HG03064 (cell line): ENCODE data around the gene TEAD2.

Experiments
- ATAC-seq: cut with Tn5 transposase; IDR thresholded peaks from one replicate; pipeline ENCODE4 v1.9.1; 2021; ENCODE audit warnings: low read depth; ENCODE audit not compliant: unreplicated experiment

TEAD2 gene

DNA sequence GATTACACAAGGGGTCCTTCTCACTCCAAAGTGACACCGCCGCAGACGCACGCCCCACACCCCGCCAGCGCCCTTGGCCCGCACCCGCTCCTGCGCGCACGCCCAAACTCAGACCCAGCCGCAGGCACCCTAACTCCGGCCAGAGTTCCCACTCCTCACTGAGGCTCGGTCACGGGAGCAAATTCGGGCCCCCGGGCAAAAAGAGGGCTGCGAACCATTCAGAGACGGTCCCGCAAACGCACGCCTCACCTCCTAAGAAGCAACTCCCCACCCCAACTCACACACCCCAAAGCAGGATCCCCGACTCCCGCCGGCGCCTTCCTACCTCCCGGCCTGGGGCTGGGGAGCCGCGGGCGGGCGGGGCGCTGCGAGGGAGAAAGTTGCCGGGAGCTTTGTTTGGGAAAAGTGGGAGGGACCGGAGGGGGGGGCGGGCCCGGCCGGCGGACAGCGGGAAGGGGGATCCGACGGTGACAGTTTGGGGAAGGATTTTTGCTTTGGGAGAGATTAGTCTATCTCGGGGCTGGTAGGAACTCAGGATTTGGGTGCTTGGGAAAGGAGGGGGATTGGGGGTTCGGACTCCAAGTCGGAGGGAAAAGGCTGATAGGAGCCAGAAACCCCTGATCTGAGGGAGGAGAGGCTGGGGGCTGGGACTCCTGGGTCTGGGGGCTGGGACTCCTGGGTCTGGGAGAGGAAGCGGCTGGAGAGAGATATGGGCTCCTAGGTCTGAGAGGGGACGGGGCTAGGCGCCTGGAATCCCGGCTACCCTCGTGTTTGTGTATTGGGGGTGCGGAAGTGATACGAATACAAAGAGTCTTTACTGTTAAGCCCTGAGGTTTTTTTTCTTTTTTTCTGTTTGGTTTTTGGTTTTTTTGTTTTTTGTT, at the start of gene TEAD2:
Gene TEAD2 (minus strand): TSS at position 369 of the 881 bp plus-strand sequence. CDS start 2,341 bp downstream, outside the sequence.
- no peak for ATAC-seq

DNA sequence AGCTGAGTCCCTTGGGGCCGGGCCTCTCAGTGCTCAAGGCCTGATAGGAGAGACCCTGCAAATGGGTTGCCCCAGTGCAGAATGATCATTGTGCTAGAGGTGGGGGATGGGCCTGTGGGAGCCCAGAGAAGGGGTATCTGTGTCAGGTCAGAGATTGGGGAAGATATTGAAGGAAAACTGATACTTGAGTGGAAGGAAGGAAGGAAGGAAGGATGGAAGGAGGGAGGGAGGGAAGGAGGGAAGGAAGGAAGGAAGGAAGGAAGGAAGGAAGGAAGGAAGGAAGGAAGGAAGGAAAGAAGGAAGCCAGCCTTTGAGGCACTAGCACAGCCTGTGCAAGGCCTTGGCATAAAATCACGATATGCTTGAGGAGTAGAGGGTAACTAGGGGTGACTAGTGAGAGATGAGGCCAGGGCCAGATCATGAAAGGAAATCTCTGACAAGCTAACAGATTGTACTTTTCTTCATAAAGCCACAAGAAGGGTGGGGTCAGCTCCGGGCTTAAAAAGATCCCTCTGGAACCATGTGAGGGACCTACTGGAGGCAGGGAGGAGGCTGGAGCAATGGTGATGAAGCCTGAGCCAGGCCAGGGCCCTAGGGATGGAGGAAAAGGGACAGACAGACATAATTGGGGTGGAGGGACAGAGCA, 49.6 kb upstream of the TEAD2 start:
- ATAC-seq: no peak

DNA sequence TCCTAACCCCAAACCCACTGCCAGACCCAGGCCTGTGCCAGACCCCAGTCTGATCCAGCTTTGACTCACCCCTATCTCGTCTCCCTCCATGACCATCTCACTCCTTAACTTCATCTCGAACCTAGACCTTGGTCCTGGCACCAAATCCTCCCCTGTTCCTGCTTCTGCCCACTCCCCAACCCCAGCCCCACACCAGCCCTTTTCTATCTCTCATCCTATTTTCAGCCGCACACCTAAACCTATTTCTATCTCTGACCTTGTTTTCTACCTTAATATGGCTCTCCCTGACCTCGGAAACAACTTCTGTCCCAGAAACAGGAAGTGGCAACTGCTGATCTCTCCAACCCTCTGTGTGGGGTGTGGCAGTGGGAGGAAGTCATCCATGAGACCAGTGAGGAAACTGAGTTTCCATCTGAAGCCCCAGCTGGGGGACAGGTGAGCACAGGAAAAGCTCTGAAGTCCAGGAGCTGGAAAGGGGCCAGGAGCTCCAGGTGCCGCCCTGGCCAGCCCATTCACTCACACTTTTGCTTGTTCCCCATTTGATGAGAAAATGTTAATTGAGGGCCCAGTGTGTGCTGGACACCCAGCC, 47.3 kb upstream of the TEAD2 start:
- no peak for ATAC-seq

DNA sequence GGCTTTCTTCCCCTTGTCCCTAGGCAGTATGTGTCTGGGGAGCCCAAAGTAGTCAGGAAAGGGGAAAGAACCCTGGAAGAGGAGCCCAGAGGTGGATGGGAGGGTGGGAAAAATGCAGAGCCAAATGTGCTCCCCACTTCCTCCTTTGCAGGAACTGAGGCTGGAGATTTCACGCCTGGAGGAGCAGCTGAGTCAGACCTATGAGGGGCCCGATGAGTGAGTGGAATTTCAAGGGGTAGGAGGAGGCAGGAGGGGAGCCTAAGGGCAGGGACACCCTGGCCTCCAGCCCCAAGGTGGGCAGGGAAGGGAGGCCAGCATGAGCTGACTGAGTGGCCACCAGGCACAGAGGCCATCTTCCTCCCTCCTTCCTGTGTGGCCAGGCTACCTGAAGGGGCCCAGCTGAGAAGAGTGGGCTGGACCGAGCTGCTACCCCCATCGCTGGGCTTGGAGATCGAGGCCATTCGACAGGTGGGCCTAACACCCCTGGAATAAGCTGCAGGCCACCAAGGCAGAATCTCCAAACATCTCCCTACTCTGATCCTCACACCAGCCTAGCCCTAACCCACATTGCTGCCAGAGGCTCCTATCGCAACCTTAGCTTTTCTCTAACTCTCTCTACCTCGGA, 46.7 kb upstream of the TEAD2 start:
- no peak for ATAC-seq

DNA sequence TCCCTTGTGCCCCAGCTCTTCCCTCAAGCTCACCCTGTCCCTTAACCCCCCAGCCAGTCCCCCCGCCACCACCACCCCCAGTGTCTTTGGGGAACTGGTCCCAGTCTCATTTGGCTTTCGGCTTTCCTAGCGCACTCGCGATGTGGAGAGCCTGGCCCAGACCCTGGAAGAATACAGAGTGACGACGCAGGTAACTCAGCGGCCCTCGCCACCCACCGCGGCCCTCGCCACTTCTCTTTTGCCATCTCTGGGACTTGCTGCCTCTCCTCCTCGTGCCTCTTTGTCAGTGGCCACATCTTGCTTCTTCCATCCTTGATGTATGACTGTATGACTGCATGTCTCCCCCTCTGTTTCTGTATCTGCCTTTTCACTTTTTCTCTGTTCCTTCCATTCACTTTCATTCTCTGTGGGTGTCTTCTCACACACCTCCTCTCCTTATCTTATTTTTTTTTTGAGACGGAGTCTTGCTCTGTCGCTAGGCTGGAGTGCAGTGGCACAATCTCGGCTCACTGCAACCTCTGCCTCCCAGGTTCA, 45.3 kb upstream of the TEAD2 start:
- ATAC-seq: no peak

DNA sequence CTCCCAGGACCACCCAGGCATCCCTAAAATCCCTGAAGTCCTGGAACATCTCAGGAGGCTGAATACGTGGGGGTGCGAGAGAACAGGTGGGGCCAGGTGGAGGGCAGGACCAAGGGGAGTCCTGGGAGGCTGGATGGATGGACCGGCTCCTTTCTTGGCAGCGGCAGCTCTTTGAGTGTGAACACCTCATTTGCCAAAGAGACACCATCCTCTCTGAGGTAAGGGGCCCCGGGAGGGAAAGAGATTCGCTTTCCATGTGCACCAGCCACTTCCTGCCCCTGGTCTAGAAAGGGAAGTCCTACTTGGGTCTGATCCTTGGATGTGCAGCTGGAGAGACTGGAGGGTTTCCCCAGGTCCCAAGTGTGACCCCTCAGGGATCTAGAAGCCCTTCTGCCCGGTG, 44.9 kb upstream of the TEAD2 start:
- no peak for ATAC-seq

DNA sequence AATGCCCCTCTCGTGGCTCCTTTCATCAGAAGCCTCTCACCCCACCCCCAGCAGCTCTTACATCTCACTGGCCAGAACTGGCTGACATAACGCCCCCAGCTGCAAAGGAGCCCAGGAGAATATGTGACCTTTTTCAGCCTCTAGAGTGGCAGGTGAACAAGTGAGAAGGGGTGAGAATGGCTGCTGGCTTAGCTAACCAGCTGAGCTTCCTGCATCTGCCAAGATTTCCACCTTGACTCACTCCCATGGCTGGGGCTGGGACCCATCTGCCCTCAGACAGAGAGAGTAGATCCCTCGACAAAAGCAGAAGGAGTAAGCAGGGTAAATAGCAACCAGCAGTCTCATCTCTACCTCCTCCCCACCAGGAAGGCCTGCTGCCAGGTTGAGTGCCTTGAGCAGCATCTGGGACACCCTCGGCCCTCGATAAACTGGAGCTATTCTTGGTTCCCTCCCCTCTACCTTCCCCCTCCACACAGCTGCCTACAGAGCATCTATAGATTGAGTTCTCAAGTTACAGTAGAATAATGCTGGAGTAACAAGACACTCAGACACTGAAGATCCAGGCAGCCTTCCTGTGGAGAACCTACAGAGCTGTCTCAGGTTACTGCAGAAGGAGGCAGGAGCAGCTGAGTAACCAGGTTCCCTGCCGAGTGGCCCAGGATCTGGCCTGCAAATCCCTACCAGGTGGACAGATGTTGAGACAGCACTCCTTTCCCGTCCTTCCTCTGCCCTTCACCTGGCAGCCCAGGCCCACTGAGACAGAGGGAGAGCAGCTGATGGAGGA, 41.4 kb upstream of the TEAD2 start:
- no peak for ATAC-seq

DNA sequence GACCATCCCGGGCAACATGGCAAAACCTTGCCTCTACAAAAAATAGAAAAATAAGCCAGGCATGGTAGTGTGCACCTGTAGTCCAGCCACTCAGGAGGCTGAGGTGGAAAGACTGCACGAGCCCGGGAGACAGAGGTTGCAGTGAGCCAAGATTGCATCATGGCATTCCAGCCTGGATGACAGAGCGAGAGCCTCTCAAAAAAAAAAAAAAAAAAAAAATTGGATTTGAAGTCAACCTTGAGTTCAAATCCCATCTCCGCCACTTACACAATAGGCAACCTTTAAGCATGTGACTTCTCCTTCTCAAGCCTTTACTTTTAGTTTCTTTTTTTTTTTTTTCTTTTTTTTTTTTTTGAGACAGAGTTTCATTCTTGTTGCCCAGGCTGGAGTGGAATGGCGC, 37.8 kb upstream of the TEAD2 start:
- no peak for ATAC-seq

DNA sequence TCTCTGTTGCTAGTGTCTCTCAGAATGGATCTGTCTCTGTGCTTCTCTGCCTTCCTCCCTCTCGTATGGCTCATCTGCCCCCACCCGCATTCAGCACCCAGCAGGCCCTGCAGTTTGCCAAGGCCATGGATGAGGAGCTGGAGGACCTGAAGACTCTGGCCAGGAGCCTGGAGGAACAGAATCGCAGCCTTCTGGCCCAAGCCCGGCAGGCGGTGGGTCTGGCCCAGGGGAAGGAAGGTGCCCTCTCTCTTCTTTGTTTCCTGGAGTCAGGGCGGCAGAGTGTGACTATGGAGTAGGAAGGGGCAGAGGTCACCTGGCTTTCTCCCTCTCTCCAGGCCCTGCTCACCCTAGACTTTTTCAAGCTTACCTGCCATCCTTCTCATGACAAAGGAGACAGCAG, 36.7 kb upstream of the TEAD2 start:
- ATAC-seq: no peak

DNA sequence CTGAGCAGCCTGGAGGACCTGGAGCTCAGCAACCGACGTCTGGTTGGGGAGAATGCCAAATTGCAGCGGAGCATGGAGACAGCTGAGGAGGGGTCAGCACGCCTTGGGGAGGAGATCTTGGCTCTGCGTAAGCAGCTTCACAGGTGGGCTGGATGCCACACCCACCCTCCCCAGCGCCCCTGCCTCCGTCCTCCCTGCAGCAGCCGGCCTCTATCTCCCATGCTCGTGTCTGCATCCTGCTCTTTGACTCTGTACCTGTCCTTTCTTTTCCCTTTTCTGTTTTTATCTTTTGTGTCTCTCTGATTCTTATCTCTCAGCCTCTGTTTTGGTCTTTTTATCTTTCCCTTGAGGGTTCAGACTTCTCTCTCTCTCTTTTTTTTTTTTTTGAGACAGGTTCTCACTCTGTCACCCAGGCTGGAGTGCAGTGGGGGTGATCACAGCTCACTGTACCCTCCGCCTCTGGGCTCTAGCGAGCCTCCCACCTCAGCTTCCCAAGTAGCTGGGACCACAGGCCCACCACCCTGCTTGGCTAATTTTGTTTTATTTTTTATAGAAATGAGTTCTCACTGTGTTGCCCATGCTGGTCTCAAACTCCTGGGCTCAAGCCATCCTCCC, 35.9 kb upstream of the TEAD2 start:
- ATAC-seq: no peak

DNA sequence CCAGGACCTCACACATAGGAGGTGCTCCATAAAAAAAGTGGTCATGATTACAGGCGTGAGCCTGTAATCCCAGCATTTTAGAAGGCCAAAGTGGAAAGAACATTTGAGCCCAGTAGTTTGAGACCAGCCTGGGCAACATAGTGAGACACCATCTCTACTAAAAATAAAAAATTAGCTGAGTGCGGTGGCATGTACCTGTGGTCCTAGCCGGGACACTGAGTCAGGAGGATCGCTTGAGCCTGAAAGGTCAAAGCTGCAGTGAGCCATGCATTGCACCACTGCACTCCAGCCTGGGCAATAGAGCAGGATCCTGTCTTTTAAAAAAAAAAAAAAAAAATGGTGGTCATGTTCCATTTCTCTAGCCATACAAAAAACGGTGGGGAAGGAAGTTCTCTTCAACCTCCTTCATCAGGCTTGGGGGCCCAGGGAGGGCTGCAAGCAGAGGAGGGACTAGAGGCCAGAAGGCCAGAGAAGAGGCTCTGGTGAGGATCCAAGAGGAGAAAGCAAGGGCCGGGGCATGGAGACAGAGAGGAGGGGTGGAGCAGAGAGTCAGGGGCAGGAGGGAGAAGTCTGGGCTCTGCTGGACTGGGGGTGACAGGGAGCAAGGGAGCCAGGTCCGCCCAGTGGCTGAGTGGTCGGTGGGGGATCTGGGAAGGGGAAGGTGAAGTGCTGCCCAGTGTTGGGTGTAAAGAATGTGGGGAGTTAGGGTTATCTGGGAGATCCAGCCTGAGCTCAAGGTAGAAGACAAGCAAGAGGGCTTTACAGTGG, 34.7 kb upstream of the TEAD2 start:
- ATAC-seq: no peak

DNA sequence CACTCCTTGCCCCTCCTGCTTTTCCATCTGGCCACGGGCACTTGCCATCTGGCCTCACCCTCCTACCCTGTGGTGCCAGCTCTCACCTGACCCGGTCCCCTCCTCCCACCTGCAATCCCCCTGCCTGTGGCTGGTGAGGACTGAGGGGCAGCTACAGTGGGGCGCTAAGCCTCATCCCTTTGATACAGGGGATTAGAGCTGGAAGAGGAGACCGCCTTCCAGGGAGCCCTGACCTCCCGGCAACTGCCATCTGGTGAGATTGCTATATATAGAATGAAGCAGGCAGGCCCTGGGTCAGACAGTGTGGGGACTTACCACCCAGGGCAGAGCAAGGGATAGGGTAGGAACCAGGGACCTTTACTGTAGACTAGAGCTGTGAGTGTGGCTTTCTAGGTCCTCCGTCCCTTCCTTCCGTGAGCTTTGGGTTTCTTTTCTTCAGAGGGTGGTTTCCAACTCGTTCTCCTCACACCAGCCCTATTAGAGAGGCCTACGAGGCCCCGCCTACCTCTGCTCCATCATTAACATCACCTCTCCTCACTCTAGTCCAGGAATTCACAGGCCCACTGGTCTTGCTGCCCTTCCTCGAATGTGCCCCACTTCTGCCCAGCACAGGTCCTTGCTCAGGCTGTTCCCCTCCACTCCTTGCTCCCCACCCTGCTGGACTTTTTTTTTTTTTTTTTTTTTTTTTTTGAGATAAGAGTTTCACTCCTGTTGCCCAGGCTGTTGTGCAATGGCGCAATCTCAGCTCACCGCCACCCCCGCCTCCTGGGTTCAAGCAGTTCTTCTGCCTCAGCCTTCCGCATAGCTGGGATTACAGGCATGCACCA, 33.6 kb upstream of the TEAD2 start:
- ATAC-seq: no peak

DNA sequence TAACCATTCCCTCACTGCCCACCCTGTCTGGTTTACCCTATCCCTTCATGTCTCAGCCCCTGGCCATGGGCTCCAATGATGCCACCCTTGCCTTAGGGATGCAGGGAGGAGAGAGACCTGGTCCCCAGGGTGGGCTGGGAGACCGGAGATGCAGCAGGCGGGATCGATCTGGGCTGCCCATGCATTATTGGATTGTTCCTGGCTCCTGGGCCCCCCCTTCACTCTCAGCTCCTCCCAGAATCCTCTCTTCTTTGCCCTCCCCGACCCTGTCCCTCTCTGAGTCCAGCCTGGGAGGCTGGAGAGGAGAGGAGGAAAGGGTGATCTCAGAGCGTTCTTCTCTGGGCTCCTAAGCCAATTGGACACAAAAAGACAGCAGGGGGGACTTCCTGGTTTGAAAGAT, 31.7 kb upstream of the TEAD2 start:
- ATAC-seq: no peak

DNA sequence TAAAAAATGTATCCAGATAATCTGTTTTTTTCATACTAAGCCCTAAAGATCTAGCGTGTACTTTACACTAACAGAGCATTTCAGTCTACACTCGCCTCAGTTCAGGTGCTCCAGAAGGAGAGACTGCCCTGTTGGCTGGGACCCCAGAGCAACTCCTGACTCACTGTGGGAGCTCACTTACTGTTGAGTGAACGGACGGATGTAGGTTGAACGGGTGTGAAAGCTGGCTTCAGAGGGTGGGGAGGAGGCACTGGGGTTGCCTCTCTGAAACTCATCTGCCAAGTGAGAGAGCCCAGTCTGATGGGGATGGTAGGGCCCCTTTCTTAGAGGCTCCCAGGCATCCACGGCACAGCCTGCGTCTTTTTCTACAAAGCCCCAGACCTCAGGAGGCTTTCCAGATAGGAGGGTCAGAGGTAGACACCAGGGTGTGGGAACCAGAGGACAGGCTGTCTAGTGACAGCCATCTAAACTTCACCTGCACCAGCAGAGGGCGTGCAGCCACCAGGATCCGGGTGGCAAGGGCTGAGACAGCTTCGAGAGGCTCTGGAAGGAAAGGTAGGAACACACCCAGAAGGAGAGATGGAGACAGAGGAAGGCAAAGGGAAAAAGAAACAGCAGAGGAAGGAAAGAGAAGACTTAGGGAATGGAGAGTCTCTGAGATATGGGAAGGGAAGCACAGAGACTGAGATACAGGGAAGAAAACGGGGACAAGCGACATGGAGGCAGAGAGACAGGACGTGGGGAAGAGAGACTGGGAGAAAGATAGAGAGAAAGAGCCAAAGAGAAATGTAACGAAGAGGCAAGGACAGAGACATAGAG, 29.6 kb upstream of the TEAD2 start:
- no peak for ATAC-seq

DNA sequence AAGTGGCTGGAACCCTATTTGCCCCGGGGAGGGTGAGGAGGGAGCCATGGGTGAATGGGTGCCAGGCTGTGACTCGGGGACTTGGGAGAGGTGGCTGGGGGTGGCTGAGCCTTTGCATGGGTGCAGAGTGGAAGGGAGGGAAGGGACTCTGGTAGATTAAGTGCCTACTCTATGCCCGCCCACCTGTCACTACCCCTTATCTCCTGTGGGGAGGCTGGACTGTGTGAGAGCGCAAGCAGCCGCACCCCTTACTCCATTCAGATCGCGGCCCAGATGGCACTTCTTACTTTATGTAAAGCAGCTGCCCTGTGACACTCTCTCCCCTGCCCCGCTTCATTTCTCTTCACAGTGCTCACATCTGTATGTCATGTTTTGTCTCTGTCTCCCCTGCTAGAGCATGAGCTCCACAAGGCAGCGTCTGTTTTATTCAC, 28.7 kb upstream of the TEAD2 start:
- ATAC-seq: no peak

DNA sequence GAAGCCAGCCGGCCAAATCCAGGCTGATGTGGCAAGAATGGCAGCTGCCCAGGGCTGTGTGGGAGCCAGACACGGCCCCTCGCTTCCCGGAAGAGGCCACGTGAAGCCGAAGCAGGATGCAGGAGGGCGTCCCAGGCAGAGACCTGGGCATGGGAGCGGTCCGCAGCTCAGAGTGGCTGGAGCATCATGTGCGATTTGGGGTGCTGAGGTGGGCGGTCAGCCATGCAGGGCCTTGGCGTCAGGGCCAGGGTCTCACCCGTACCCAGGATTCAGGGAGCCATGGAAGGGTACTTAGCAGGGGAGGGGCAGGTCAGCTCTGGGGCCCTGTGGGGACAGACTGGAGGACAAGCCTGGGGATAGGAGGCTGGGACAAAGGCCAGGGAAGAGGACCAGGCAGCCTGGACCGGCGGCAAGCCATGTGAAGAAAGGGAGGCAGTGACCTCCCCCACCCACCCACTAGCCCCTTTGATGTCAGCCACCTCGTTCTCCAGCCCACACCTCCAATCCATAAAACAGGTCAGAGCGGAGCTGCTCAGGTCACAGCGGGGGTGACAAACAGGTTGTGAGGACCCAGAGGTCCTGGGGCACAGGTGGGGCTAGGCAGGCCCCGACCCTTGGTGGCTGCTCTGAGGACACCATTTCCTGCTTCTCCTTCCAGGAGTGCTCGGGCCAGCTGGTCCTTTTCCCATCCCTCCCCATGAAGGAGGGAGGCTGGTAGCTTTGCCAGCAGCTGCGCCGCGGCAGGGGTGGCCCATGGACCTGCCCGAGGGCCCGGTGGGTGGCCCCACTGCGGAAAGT, 28.1 kb upstream of the TEAD2 start:
- no peak for ATAC-seq

DNA sequence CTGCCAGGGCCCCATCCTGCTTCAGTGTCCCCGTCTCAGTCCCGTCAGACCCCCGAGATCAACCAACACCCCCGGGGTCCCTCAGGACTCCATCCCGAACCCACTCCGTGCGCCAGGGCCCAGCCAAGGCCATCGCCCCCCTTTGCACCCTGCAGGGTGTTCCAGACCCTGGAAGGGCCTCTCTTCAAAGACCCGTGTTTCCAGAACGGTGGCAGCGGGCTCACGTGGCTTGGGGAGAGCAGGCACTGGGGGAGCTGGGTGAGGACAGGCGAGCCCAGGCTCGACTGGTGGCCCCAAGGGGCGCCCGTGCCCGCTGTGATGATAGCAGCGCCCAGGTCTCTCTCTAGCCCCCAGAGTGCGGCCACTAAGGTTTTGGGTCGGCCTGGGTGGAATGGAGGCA, 27.2 kb upstream of the TEAD2 start:
- no peak for ATAC-seq
